ENCODE results near the gene PRKCE. TPM values are rescaled to one million over a fixed set of nuclear protein-coding genes. Genes with fewer than 3 reads are reported as not detected.

Gene PRKCE
- total and polyA plus RNA-seq, 2 donors (not counting 1 experiment from before 2014, with no cell fraction given): 23.6 to 271 TPM

DNA sequence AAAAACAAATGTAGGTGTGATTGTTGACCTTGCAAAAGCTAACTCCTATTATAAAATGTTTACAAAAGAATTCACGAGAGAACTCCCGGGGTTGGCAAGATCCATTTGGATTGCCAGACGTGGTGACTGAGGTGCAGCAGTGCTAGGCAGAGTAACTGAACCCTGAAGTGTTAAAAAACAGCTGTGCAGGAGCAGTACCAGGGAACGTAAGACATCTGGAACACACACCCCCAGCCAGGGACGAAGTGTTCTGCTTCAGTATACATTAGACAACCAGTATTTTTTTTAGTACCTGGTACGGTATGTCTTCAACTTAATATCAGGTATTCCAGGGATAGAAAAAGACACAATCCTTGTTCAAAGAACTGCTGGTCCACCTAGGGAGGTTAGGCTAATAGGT lies 373.6 kb downstream of the PRKCE start:
- Mint-ChIP-seq H3K4me3 (no peak overlapping the region), H3K9me3 (ENCODE audit: insufficient read depth) (no peaks in the 10 kb centered on the region), H3K4me1 (no peaks in the 10 kb centered on the region), H3K27ac (no peak overlapping the region), H3K27me3 (no peaks in the 10 kb centered on the region)
- DNase-seq: no peak
- Histone ChIP-seq H3K79me2 (ENCODE audit: control insufficient read depth, insufficient read depth, low read length) (no peaks in the 10 kb centered on the region), H3K27ac (ENCODE audit: low read length in 2 of 2) (no peak overlapping the region), H3K4me2 (replicated peaks; ENCODE audit: low read depth, low read length, poor library complexity, severe bottlenecking) (no peak overlapping the region), H4K20me1 (ENCODE audit: control insufficient read depth, insufficient read depth, low read length, poor library complexity, severe bottlenecking) (no peaks in the 10 kb centered on the region), H3K4me3 (ENCODE audit: control extremely low read depth in 1 of 5, extremely low read depth in 1 of 5, insufficient read depth in 1 of 5, low read depth in 2 of 5, low read length in 4 of 5) (no peak overlapping the region), H3K4me1 (ENCODE audit: control insufficient read depth in 2 of 2, insufficient read depth in 2 of 2, low read length in 2 of 2) (no peaks in the 10 kb centered on the region), H3K9ac (ENCODE audit: low read length) (no peak overlapping the region), H2AFZ (ENCODE audit: insufficient read depth, low read depth, low read length, poor library complexity, severe bottlenecking) (no peak overlapping the region), H3K27me3 (replicated peaks in 1 of 4; ENCODE audit: control extremely low read depth in 1 of 4, control insufficient read depth in 3 of 4, insufficient read depth in 4 of 4, low read length in 3 of 4) (no peaks in the 10 kb centered on the region), H3K9me3 (ENCODE audit: control extremely low read depth in 1 of 3, control insufficient read depth in 2 of 3, insufficient read depth in 1 of 3, low read length in 2 of 3) (no peaks in the 10 kb centered on the region), H3K36me3 (replicated peaks in 1 of 2; ENCODE audit: control extremely low read depth in 1 of 2, control insufficient read depth in 1 of 2, extremely low read depth in 1 of 2, insufficient read depth in 2 of 2, low read length in 1 of 2) (peaks cover 0 to 46% of the 10 kb centered on the region in 2 experiments)
- WGBS (ENCODE audit: insufficient coverage): 93% methylated on average over 3 of the region's 6 CpGs
- POLR2A ChIA-PET: no interaction called here
- no peak for TF ChIP-seq EZH2 (IDR thresholded peaks at IDR 0.05; ENCODE audit: borderline replicate concordance, insufficient read depth, low read depth, low read length, poor library complexity, severe bottlenecking)
- TF ChIP-seq CTCF (IDR thresholded peaks at IDR 0.05): no peak
- CTCF ChIA-PET: no interaction called here
- intact Hi-C loops (cut with micrococcal nuclease): no loop called here
- ATAC-seq (ENCODE audit: low read depth): no peak

- ChIA-PET CTCF (no interaction called here), POLR2A (no interaction called here)
- Mint-ChIP-seq H3K27ac (no peak overlapping the region), H3K4me3 (no peak overlapping the region), H3K27me3 (no peaks in the 10 kb centered on the region), H3K4me1 (no peaks in the 10 kb centered on the region), H3K9me3 (ENCODE audit: insufficient read depth) (no peaks in the 10 kb centered on the region)
- no CpG with 5 or more reads among the region's 1 CpG for WGBS (ENCODE audit: insufficient coverage)
- H3K27me3 ChIP-seq (replicated peaks in 1 of 4; ENCODE audit: control extremely low read depth in 1 of 4, control insufficient read depth in 3 of 4, insufficient read depth in 4 of 4, low read length in 3 of 4): no peaks in the 10 kb centered on the region
- no peak for DNase-seq
- H4K20me1 ChIP-seq (ENCODE audit: control insufficient read depth, insufficient read depth, low read length, poor library complexity, severe bottlenecking): no peaks in the 10 kb centered on the region
- H3K4me3 ChIP-seq (ENCODE audit: control extremely low read depth in 1 of 5, extremely low read depth in 1 of 5, insufficient read depth in 1 of 5, low read depth in 2 of 5, low read length in 4 of 5): no peak overlapping the region
- no peaks in the 10 kb centered on the region for H3K79me2 ChIP-seq (ENCODE audit: control insufficient read depth, insufficient read depth, low read length)
- H2AFZ ChIP-seq (ENCODE audit: insufficient read depth, low read depth, low read length, poor library complexity, severe bottlenecking): no peak overlapping the region
- no peaks in the 10 kb centered on the region for H3K9me3 ChIP-seq (ENCODE audit: control extremely low read depth in 1 of 3, control insufficient read depth in 2 of 3, insufficient read depth in 1 of 3, low read length in 2 of 3)
- intact Hi-C loops (cut with micrococcal nuclease): no loop called here
- TF ChIP-seq CTCF (IDR thresholded peaks at IDR 0.05) (no peak), EZH2 (IDR thresholded peaks at IDR 0.05; ENCODE audit: borderline replicate concordance, insufficient read depth, low read depth, low read length, poor library complexity, severe bottlenecking) (no peak)
- H3K27ac ChIP-seq (ENCODE audit: low read length in 2 of 2): no peak overlapping the region
- H3K9ac ChIP-seq (ENCODE audit: low read length): no peak overlapping the region
- no peak overlapping the region for H3K4me2 ChIP-seq (replicated peaks; ENCODE audit: low read depth, low read length, poor library complexity, severe bottlenecking)
- no peaks in the 10 kb centered on the region for H3K4me1 ChIP-seq (ENCODE audit: control insufficient read depth in 2 of 2, insufficient read depth in 2 of 2, low read length in 2 of 2)
- H3K36me3 ChIP-seq (replicated peaks in 1 of 2; ENCODE audit: control extremely low read depth in 1 of 2, control insufficient read depth in 1 of 2, extremely low read depth in 1 of 2, insufficient read depth in 2 of 2, low read length in 1 of 2): peaks cover 0 to 43% of the 10 kb centered on the region in 2 experiments
- no peak for ATAC-seq (ENCODE audit: low read depth)
These were observed 374.2 kb downstream of the PRKCE start for GRCh38 chr2:46025676-46026075.
